Body of pancreas (tissue), 4 donors: ENCODE results near the gene SENP3.

Experiments
- CTCF ChIP-seq, 7 experiments: fragments of 450-650 bp in 4 of 7; fragments of 200-600 bp in 3 of 7; sonication (generic) in 3 of 7; IDR thresholded peaks; one replicate each; pipeline ENCODE4 v1.5.1; 2016 to 2019; ENCODE audit warnings: antibody characterized with exemption in 7 of 7
- POLR2A ChIP-seq, 3 donors: fragments of 450-650 bp; IDR thresholded peaks; one replicate each; pipeline ENCODE4 v1.6.1; 2016; ENCODE audit warnings: antibody characterized with exemption in 3 of 3, mild to moderate bottlenecking in 2 of 3

GRCh38 chr17:7550344-7550743, 11.4 kb upstream of the SENP3 start:
- no peak for TF ChIP-seq CTCF (IDR thresholded peaks at IDR 0.05)
- TF ChIP-seq POLR2A (IDR thresholded peaks at IDR 0.05): no peak
